HG02870 (cell line): ENCODE results near the gene RRAGB.
"Not testable (repeated sequence)": the region's sequence is repeated elsewhere in the genome, so short reads cannot be mapped to it uniquely, and the experiment has no call there.

Experiments
- ATAC-seq: cut with Tn5 transposase; IDR thresholded peaks from one replicate; pipeline ENCODE4 v1.9.1; 2021; ENCODE audit warnings: mild to moderate bottlenecking, moderate library complexity; ENCODE audit not compliant: unreplicated experiment

RRAGB gene

GRCh38 chrX:55759478-55759877 is 41.9 kb downstream of the RRAGB start:
- no peak for ATAC-seq

- no peak for ATAC-seq
These were observed 49.6 kb downstream of the RRAGB start for GRCh38 chrX:55767100-55767499.

- ATAC-seq, result not testable (repeated sequence)
These were observed 56.9 kb downstream of the RRAGB start for GRCh38 chrX:55774419-55774818.

- no peak for ATAC-seq
These were observed 60.0 kb downstream of the RRAGB start for GRCh38 chrX:55777596-55777995.

- ATAC-seq, result no peak
These were observed 60.8 kb downstream of the RRAGB start for GRCh38 chrX:55778322-55778721.

- ATAC-seq, result no peak
These were observed 66.2 kb downstream of the RRAGB start for GRCh38 chrX:55783723-55784122.

GRCh38 chrX:55787063-55787462 is 69.5 kb downstream of the RRAGB start:
- no peak for ATAC-seq

- no peak for ATAC-seq
These were observed 70.2 kb downstream of the RRAGB start for GRCh38 chrX:55787727-55788126.

GRCh38 chrX:55794405-55794804 is 76.9 kb downstream of the RRAGB start:
- peak; percentile 97 for ATAC-seq

- no peak for ATAC-seq
These were observed 78.9 kb downstream of the RRAGB start for GRCh38 chrX:55796496-55796895.

GRCh38 chrX:55801811-55802210 is 84.3 kb downstream of the RRAGB start:
- ATAC-seq, result no peak
